Keratinocyte (primary cell): ENCODE measurements around the gene MROH7. TPM values are rescaled to one million over a fixed set of nuclear protein-coding genes. Genes with fewer than 3 reads are reported as not detected.
"Not testable (repeated sequence)": the region's sequence is repeated elsewhere in the genome, so short reads cannot be mapped to it uniquely, and the experiment has no call there.

Experiments
- DNase-seq: peaks from one replicate; pipeline ENCODE4 v3.0.0-alpha.2; 2011; ENCODE audit warnings: low read depth, missing footprints, low spot score
- FAIRE-seq: peaks from 2 replicates; lab custom pipeline; 2011; peaks lifted over from hg19 to GRCh38; lab: Jason Lieb, UNC
- H2AFZ ChIP-seq: 2 replicates; pipeline ENCODE4 v1.6.0; 2012; ENCODE audit warnings: low read length, control low read depth, inconsistent platforms; ENCODE audit not compliant: control insufficient read depth
- H3K27ac ChIP-seq: 2 replicates; pipeline ENCODE4 v1.5.1; 2011; ENCODE audit warnings: low read length; ENCODE audit not compliant: control insufficient read depth, insufficient read depth
- H3K27me3 ChIP-seq: 3 replicates; pipeline ENCODE4 v1.6.0; 2011; ENCODE audit warnings: low read length; ENCODE audit not compliant: control insufficient read depth, insufficient read depth; ENCODE audit errors: extremely low read depth
- H3K36me3 ChIP-seq, 2 experiments: 2 replicates in 1 of 2; 3 replicates in 1 of 2; pipeline ENCODE4 v1.5.1; 2011; ENCODE audit warnings: low read length in 2 of 2, mild to moderate bottlenecking in 1 of 2; ENCODE audit not compliant: control insufficient read depth in 2 of 2, insufficient read depth in 2 of 2; ENCODE audit errors: extremely low read depth in 1 of 2
- H3K4me1 ChIP-seq: 3 replicates; pipeline ENCODE4 v1.5.1; 2011; ENCODE audit warnings: low read length; ENCODE audit not compliant: control insufficient read depth, insufficient read depth; ENCODE audit errors: extremely low read depth
- H3K4me2 ChIP-seq: 3 replicates; pipeline ENCODE4 v1.6.0; 2011; ENCODE audit warnings: low read depth, low read length; ENCODE audit not compliant: control insufficient read depth, insufficient read depth; ENCODE audit errors: extremely low read depth
- H3K4me3 ChIP-seq, 3 experiments: fragments of 200-600 bp in 1 of 3; sonication (generic) in 1 of 3; 2 replicates in 2 of 3; 3 replicates in 1 of 3; pipeline ENCODE4 v1.5.1; 2011 to 2016; ENCODE audit warnings: low read length in 3 of 3, mild to moderate bottlenecking in 3 of 3, control low read depth in 2 of 3, inconsistent platforms in 1 of 3, low read depth in 1 of 3, mixed read lengths in 1 of 3, mixed run types in 1 of 3, moderate library complexity in 1 of 3; ENCODE audit not compliant: control insufficient read depth in 2 of 3, insufficient read depth in 2 of 3; ENCODE audit errors: extremely low read depth in 1 of 3
- H3K79me2 ChIP-seq: 2 replicates; pipeline ENCODE4 v1.6.0; 2012; ENCODE audit warnings: low read length; ENCODE audit not compliant: control insufficient read depth, insufficient read depth
- H3K9ac ChIP-seq: 3 replicates; pipeline ENCODE4 v1.6.0; 2011; ENCODE audit warnings: low read length; ENCODE audit not compliant: control insufficient read depth, insufficient read depth; ENCODE audit errors: extremely low read depth
- H3K9me1 ChIP-seq: 3 replicates; pipeline ENCODE4 v1.6.0; 2011; ENCODE audit warnings: low read length; ENCODE audit not compliant: control insufficient read depth, insufficient read depth; ENCODE audit errors: extremely low read depth
- H3K9me3 ChIP-seq: 2 replicates; pipeline ENCODE4 v1.5.1; 2012; ENCODE audit warnings: low read depth, low read length; ENCODE audit not compliant: control insufficient read depth
- H4K20me1 ChIP-seq: 3 replicates; pipeline ENCODE4 v1.6.0; 2011; ENCODE audit warnings: low read length; ENCODE audit not compliant: control insufficient read depth, insufficient read depth; ENCODE audit errors: extremely low read depth
- CTCF ChIP-seq, 3 experiments: IDR thresholded peaks in 1 of 3; conservative IDR thresholded peaks in 1 of 3; optimal IDR thresholded peaks in 1 of 3; 2 replicates in 2 of 3; 3 replicates in 1 of 3; pipeline versions ENCODE3 to v1.5.1; 2011; ENCODE audit warnings: low read length in 3 of 3, mild to moderate bottlenecking in 3 of 3, moderate library complexity in 2 of 3, control low read depth in 1 of 3, inconsistent platforms in 1 of 3; ENCODE audit not compliant: insufficient read depth in 2 of 3; ENCODE audit errors: extremely low read depth in 1 of 3
- EZH2 ChIP-seq: IDR thresholded peaks from one replicate; pipeline ENCODE4 v1.6.1; 2012; ENCODE audit warnings: inconsistent platforms, mild to moderate bottlenecking, low read length, moderate library complexity
- dilution Hi-C: fragments of 300-500 bp; cut with MboI; formaldehyde crosslinking; loops from one replicate; pipeline ENCODE4 v1.7.0; 2020; ENCODE audit warnings: low sequenced_read_pairs; ENCODE audit not compliant: extremely low pct_ligation_motif_present
- polyA plus RNA-seq, 5 experiments: library from polyadenylated mRNA; depleted of rRNA in 3 of 5; stranded (reverse) in 3 of 5; stranded (forward) in 1 of 5; unstranded in 1 of 5; fragments of >200 nt; gene quantifications; 1 replicate in 1 of 5; 2 replicates in 3 of 5; 3 replicates in 1 of 5; pipeline versions ENCODE4 v1.2.1 to v1.2.3, GENCODE V29; 2011 to 2012; ENCODE audit warnings: missing spikeins in 2 of 5, low read depth in 1 of 5, low replicate concordance in 1 of 5

MROH7 gene
- polyA plus RNA-seq, 1 donor (not counting 4 experiments of a cell fraction or from before 2014, with no cell fraction given), result not detected

GRCh38 chr1:54636461-54637446 lies 4.8 kb upstream of the MROH7 start:
- H3K9me3 ChIP-seq, DNase-seq, H3K9ac ChIP-seq, H4K20me1 ChIP-seq, H3K27me3 ChIP-seq, H3K9me1 ChIP-seq, H3K79me2 ChIP-seq, H3K4me3 ChIP-seq, H3K36me3 ChIP-seq, H3K4me1 ChIP-seq, H3K4me2 ChIP-seq, H3K27ac ChIP-seq, dilution Hi-C loops, H2AFZ ChIP-seq, FAIRE-seq: not testable (repeated sequence)

- no peaks in the 10 kb centered on the region for H3K36me3 ChIP-seq
- FAIRE-seq (no peak), DNase-seq (no peak)
- no peak overlapping the region for H2AFZ ChIP-seq
- H3K27me3 ChIP-seq, result no peaks in the 10 kb centered on the region
- H3K9me1 ChIP-seq, result no peaks in the 10 kb centered on the region
- no peak overlapping the region for H3K4me2 ChIP-seq
- no peak overlapping the region for H3K27ac ChIP-seq
- H3K79me2 ChIP-seq, result no peaks in the 10 kb centered on the region
- H3K4me3 ChIP-seq, result no peak overlapping the region
- H3K9me3 ChIP-seq, result peaks cover 2% of the 10 kb centered on the region
- H4K20me1 ChIP-seq, result no peaks in the 10 kb centered on the region
- no peak for TF ChIP-seq CTCF (optimal IDR thresholded peaks at IDR 0.05 in 1 of 3, IDR thresholded peaks at IDR 0.05 in 1 of 3, conservative IDR thresholded peaks at IDR 0.05 in 1 of 3; ENCODE audit: extremely low read depth in 1 of 3, insufficient read depth in 2 of 3, low read length in 3 of 3)
- TF ChIP-seq EZH2, result no peak
- H3K4me1 ChIP-seq, result no peaks in the 10 kb centered on the region
- dilution Hi-C loops, result no loop called here
- H3K9ac ChIP-seq, result no peak overlapping the region
Observed at GRCh38 chr1:54640361-54640760, 1.2 kb upstream of the MROH7 start.
